ENCODE measurements around the gene C1orf174.

The C1orf174 gene

DNA sequence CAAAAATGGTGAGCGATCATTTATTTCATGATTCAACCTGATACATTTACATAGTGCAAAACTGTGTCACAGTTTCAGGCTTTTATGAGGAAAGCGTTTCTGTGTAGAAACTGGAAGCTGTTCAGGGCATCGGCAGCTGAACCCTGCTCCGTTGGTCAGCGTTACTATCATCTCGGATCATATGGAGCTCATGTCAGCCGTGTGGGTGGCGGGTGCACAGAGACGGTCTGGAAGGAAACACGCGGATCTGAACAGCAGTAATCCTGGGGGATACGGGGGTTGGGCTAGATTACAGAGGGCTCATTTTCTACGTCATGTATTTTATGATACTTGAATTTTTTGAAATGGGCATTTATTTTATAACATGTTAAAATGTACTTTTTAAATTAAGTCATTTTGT is 15.1 kb downstream of the C1orf174 start:
- H3K9ac ChIP-seq: no peak overlapping the region
- H3K79me2 ChIP-seq (ENCODE audit: insufficient read depth, low read depth): no peaks in the 10 kb centered on the region
- no peak overlapping the region for H3K4me2 ChIP-seq
- no peak overlapping the region for H3K27ac ChIP-seq
- no peaks in the 10 kb centered on the region for H3K27me3 ChIP-seq (ENCODE audit: insufficient read depth, low read depth)
- no peaks in the 10 kb centered on the region for H4K20me1 ChIP-seq (ENCODE audit: insufficient read depth)
- no peak overlapping the region for H3K4me3 ChIP-seq (IDR thresholded peaks at IDR 0.05; ENCODE audit: insufficient read depth, low read depth, low read length)
- H3K4me1 ChIP-seq (ENCODE audit: low read depth, poor library complexity, severe bottlenecking): no peaks in the 10 kb centered on the region
- no peaks in the 10 kb centered on the region for H3K36me3 ChIP-seq (ENCODE audit: insufficient read depth)
- no peak for TF ChIP-seq CTCF (conservative IDR thresholded peaks at IDR 0.05; ENCODE audit: low read depth, low read length)
- no peak overlapping the region for H2AFZ ChIP-seq (ENCODE audit: low read depth)

- H3K4me1 ChIP-seq (ENCODE audit: low read depth, poor library complexity, severe bottlenecking): no peaks in the 10 kb centered on the region
- no peak overlapping the region for H3K4me3 ChIP-seq (IDR thresholded peaks at IDR 0.05; ENCODE audit: insufficient read depth, low read depth, low read length)
- H2AFZ ChIP-seq (ENCODE audit: low read depth): no peak overlapping the region
- no peaks in the 10 kb centered on the region for H4K20me1 ChIP-seq (ENCODE audit: insufficient read depth)
- H3K36me3 ChIP-seq (ENCODE audit: insufficient read depth): no peaks in the 10 kb centered on the region
- H3K4me2 ChIP-seq: no peak overlapping the region
- H3K79me2 ChIP-seq (ENCODE audit: insufficient read depth, low read depth): no peaks in the 10 kb centered on the region
- no peaks in the 10 kb centered on the region for H3K27me3 ChIP-seq (ENCODE audit: insufficient read depth, low read depth)
- no peak overlapping the region for H3K27ac ChIP-seq
- TF ChIP-seq CTCF (conservative IDR thresholded peaks at IDR 0.05; ENCODE audit: low read depth, low read length): no peak
- no peak overlapping the region for H3K9ac ChIP-seq
Measured at GRCh38 chr1:3883194-3883925, 16.7 kb downstream of the C1orf174 start.

DNA sequence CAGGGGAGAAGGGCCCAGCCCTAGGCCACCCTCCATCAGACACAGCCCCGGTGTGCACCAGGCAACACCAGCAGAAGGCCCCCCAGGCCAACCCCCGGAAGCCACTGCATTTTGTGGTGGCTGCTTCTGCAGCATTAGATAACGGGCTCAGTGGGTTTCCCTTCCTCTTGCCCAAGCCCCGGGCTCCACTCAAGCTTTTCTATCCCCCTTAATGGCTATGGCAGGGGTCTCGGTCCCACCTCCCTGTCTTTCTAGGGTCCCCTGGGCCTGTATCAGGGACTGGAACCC is 18.9 kb downstream of the C1orf174 start:
- no peak overlapping the region for H3K9ac ChIP-seq
- H3K4me2 ChIP-seq: no peak overlapping the region
- H3K79me2 ChIP-seq (ENCODE audit: insufficient read depth, low read depth): no peaks in the 10 kb centered on the region
- H3K27me3 ChIP-seq (ENCODE audit: insufficient read depth, low read depth): no peaks in the 10 kb centered on the region
- H3K4me3 ChIP-seq (IDR thresholded peaks at IDR 0.05; ENCODE audit: insufficient read depth, low read depth, low read length): no peak overlapping the region
- H3K27ac ChIP-seq: no peak overlapping the region
- TF ChIP-seq CTCF (conservative IDR thresholded peaks at IDR 0.05; ENCODE audit: low read depth, low read length): no peak
- H3K4me1 ChIP-seq (ENCODE audit: low read depth, poor library complexity, severe bottlenecking): no peaks in the 10 kb centered on the region
- H4K20me1 ChIP-seq (ENCODE audit: insufficient read depth): no peaks in the 10 kb centered on the region
- no peak overlapping the region for H2AFZ ChIP-seq (ENCODE audit: low read depth)
- no peaks in the 10 kb centered on the region for H3K36me3 ChIP-seq (ENCODE audit: insufficient read depth)

- H3K4me3 ChIP-seq (IDR thresholded peaks at IDR 0.05; ENCODE audit: insufficient read depth, low read depth, low read length): no peak overlapping the region
- H3K4me1 ChIP-seq (ENCODE audit: low read depth, poor library complexity, severe bottlenecking): no peaks in the 10 kb centered on the region
- no peaks in the 10 kb centered on the region for H3K27me3 ChIP-seq (ENCODE audit: insufficient read depth, low read depth)
- H3K27ac ChIP-seq: no peak overlapping the region
- no peaks in the 10 kb centered on the region for H3K36me3 ChIP-seq (ENCODE audit: insufficient read depth)
- no peak overlapping the region for H3K9ac ChIP-seq
- H3K79me2 ChIP-seq (ENCODE audit: insufficient read depth, low read depth): no peaks in the 10 kb centered on the region
- TF ChIP-seq CTCF (conservative IDR thresholded peaks at IDR 0.05; ENCODE audit: low read depth, low read length): no peak
- no peak overlapping the region for H2AFZ ChIP-seq (ENCODE audit: low read depth)
- no peaks in the 10 kb centered on the region for H4K20me1 ChIP-seq (ENCODE audit: insufficient read depth)
- no peak overlapping the region for H3K4me2 ChIP-seq
Measured at GRCh38 chr1:3880429-3881192, 19.5 kb downstream of the C1orf174 start.

Data from KMS-11 (cell line).